ENCODE results near the gene ELL. TPM values are rescaled to one million over a fixed set of nuclear protein-coding genes. Genes with fewer than 3 reads are reported as not detected.

ELL gene
- total and polyA plus RNA-seq, 9 of the 15 experiments (the other 6 are each of a cell fraction or from before 2014, with no cell fraction given) = 0.24 to 22.5 (median 4.1) TPM

- TF ChIP-seq ZNF609 (CRISPR knock-in tag; IDR thresholded peaks at IDR 0.05; ENCODE audit: borderline replicate concordance) = peak; percentile 97
- TF ChIP-seq HNRNPUL1 (IDR thresholded peaks at IDR 0.05; ENCODE audit: low read length) = no peak
- no peak for TF ChIP-seq FOXJ2 (tag; IDR thresholded peaks at IDR 0.05)
- no peak for TF ChIP-seq NFIX (CRISPR knock-in tag; IDR thresholded peaks at IDR 0.05; ENCODE audit: low read depth)
- TF ChIP-seq ZBTB49 (CRISPR knock-in tag; IDR thresholded peaks at IDR 0.05; ENCODE audit: borderline replicate concordance) = no peak
- TF ChIP-seq HNRNPH1 (optimal IDR thresholded peaks at IDR 0.05; ENCODE audit: low read depth, low read length) = no peak
- TF ChIP-seq ZNF668 (CRISPR knock-in tag; IDR thresholded peaks at IDR 0.05) = no peak
- no peak for TF ChIP-seq RBM22 (IDR thresholded peaks at IDR 0.05; ENCODE audit: low read depth, low read length, poor library complexity, severe bottlenecking)
- no peak for TF ChIP-seq THRA (IDR thresholded peaks at IDR 0.05)
- TF ChIP-seq ZBTB43 (CRISPR knock-in tag; IDR thresholded peaks at IDR 0.05) = no peak
- no peak for TF ChIP-seq ZFPM2 (CRISPR knock-in tag; IDR thresholded peaks at IDR 0.05)
- no peak for TF ChIP-seq ERF (CRISPR knock-in tag; IDR thresholded peaks at IDR 0.05)
- TF ChIP-seq TARDBP (IDR thresholded peaks at IDR 0.05) = peak; percentile 88
- no peak for TF ChIP-seq ZNF507 (tag; conservative IDR thresholded peaks at IDR 0.05)
- TF ChIP-seq RFX5 (IDR thresholded peaks at IDR 0.05; ENCODE audit: low read depth, low read length) = no peak
- no peak for TF ChIP-seq TSC22D4 (tag; IDR thresholded peaks at IDR 0.05)
- TF ChIP-seq ZNF12 (CRISPR knock-in tag; IDR thresholded peaks at IDR 0.05) = no peak
Measured at GRCh38 chr19:18543814-18544475, 22.1 kb upstream of the ELL start (continued).
